Glutamatergic neuron (in vitro differentiated cells): ENCODE measurements around the gene RMND5A. TPM values are rescaled to one million over a fixed set of nuclear protein-coding genes. Genes with fewer than 3 reads are reported as not detected.

Experiments used
- DNase-seq: peaks from one replicate; pipeline ENCODE4 v3.0.0; 2022
- H3K27ac Mint-ChIP-seq: one replicate; pipeline ENCODE4 v1.8.0; 2020; ENCODE audit warnings: mild to moderate bottlenecking, mixed read lengths, inconsistent platforms; ENCODE audit not compliant: unreplicated experiment
- H3K27me3 Mint-ChIP-seq: one replicate; pipeline ENCODE4 v1.8.0; 2020; ENCODE audit warnings: mild to moderate bottlenecking, moderate library complexity, mixed read lengths, inconsistent platforms; ENCODE audit not compliant: unreplicated experiment
- H3K36me3 Mint-ChIP-seq: one replicate; pipeline ENCODE4 v1.8.0; 2020; ENCODE audit warnings: mild to moderate bottlenecking, mixed read lengths, inconsistent platforms; ENCODE audit not compliant: unreplicated experiment
- H3K4me1 Mint-ChIP-seq: one replicate; pipeline ENCODE4 v1.8.0; 2020; ENCODE audit warnings: mild to moderate bottlenecking, low read depth, mixed read lengths, inconsistent platforms; ENCODE audit not compliant: unreplicated experiment
- H3K4me3 Mint-ChIP-seq: one replicate; pipeline ENCODE4 v1.8.0; 2020; ENCODE audit warnings: mild to moderate bottlenecking, mixed read lengths, inconsistent platforms; ENCODE audit not compliant: unreplicated experiment
- H3K9me3 Mint-ChIP-seq: one replicate; pipeline ENCODE4 v1.8.0; 2020; ENCODE audit warnings: mild to moderate bottlenecking, moderate library complexity, mixed read lengths, inconsistent platforms; ENCODE audit not compliant: unreplicated experiment
- CTCF ChIP-seq: fragments of 200-600 bp; sonication (generic); IDR thresholded peaks from one replicate; pipeline ENCODE4 v1.5.0; 2021; ENCODE audit not compliant: partially characterized antibody, unreplicated experiment
- total RNA-seq: library from RNA; stranded (reverse); fragmentation: NEBNext Ultra II Directional; extraction: Animal tissue kit (Norgen Biotek cat#: 25700); gene quantifications from one replicate; pipeline ENCODE4 v1.2.1, GENCODE V29; 2021; ENCODE audit not compliant: unreplicated experiment

Gene RMND5A
- total RNA-seq, 1 donor from 2014 or later: 38.8 TPM

- no peak for TF ChIP-seq CTCF
- Mint-ChIP-seq H3K9me3 (no peaks in the 10 kb centered on the region), H3K27me3 (no peaks in the 10 kb centered on the region), H3K4me1 (no peaks in the 10 kb centered on the region), H3K27ac (no peak overlapping the region), H3K4me3 (no peak overlapping the region), H3K36me3 (no peaks in the 10 kb centered on the region)
- no peak for DNase-seq
Measured at GRCh38 chr2:86774862-86775261, 54.8 kb downstream of the RMND5A start.

- no peaks in the 10 kb centered on the region for H3K4me1 Mint-ChIP-seq
- H3K27me3 Mint-ChIP-seq: no peaks in the 10 kb centered on the region
- TF ChIP-seq CTCF: no peak
- no peaks in the 10 kb centered on the region for H3K9me3 Mint-ChIP-seq
- no peaks in the 10 kb centered on the region for H3K36me3 Mint-ChIP-seq
- H3K4me3 Mint-ChIP-seq: no peak overlapping the region
- no peak for DNase-seq
- H3K27ac Mint-ChIP-seq: no peak overlapping the region
Measured at GRCh38 chr2:86775338-86775737, 55.2 kb downstream of the RMND5A start.

- Mint-ChIP-seq H3K4me3 (no peak overlapping the region), H3K4me1 (no peaks in the 10 kb centered on the region), H3K27ac (no peak overlapping the region), H3K36me3 (no peaks in the 10 kb centered on the region), H3K9me3 (no peaks in the 10 kb centered on the region), H3K27me3 (no peaks in the 10 kb centered on the region)
- no peak for DNase-seq
- TF ChIP-seq CTCF: no peak
Measured at GRCh38 chr2:86776532-86776931, 56.4 kb downstream of the RMND5A start.

GRCh38 chr2:86778957-86779356 lies 58.9 kb downstream of the RMND5A start:
- Mint-ChIP-seq H3K4me3 (no peak overlapping the region), H3K27ac (no peak overlapping the region), H3K27me3 (no peaks in the 10 kb centered on the region), H3K36me3 (no peaks in the 10 kb centered on the region), H3K9me3 (no peaks in the 10 kb centered on the region), H3K4me1 (no peaks in the 10 kb centered on the region)
- TF ChIP-seq CTCF: no peak
- no peak for DNase-seq

- TF ChIP-seq CTCF: no peak
- H3K4me3 Mint-ChIP-seq: no peak overlapping the region
- H3K4me1 Mint-ChIP-seq: no peaks in the 10 kb centered on the region
- DNase-seq: no peak
- H3K27me3 Mint-ChIP-seq: no peaks in the 10 kb centered on the region
- no peak overlapping the region for H3K27ac Mint-ChIP-seq
- no peaks in the 10 kb centered on the region for H3K9me3 Mint-ChIP-seq
- no peaks in the 10 kb centered on the region for H3K36me3 Mint-ChIP-seq
Measured at GRCh38 chr2:86779971-86780370, 59.9 kb downstream of the RMND5A start.
